Measurements from ENCODE around the gene ITIH4. TPM values are rescaled to one million over a fixed set of nuclear protein-coding genes. Genes with fewer than 3 reads are reported as not detected.

ITIH4 gene
- total and polyA plus RNA-seq, 10 of the 15 experiments (the other 5 are each of a cell fraction or from before 2014, with no cell fraction given) = 0.64 to 4.1 (median 1.3) TPM

DNA sequence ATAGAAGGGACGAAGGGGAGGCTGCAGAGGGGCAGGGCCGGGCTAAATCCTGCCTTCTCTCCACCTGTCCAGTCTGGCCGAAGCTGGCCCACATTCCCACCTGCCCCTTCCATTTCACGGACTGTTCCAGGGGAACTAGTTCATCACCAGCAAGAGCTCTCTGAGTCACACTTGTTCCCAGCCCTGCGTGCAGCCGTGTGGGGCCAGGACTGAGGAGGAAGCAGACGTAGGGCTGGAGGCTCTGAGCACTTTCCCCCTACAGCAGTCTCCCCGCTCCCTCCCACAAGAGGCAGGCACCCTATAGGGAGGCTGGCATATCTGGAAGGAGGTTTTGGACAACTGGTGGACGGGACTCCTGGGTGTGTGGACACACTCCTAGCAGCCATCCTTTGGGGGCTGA, 3.0 kb downstream of the ITIH4 start:
- in situ Hi-C loops (cut with MboI) (no loop called here), intact Hi-C loops (cut with micrococcal nuclease; ENCODE audit: unreplicated experiment) (no loop called here)
- Histone ChIP-seq H2AFZ (ENCODE audit: control insufficient read depth, low read depth, low read length) (no peak overlapping the region), H3K79me2 (ENCODE audit: control insufficient read depth, insufficient read depth, low read length) (no peaks in the 10 kb centered on the region), H3K27ac (ENCODE audit: control insufficient read depth, insufficient read depth) (no peak overlapping the region), H3K36me3 (ENCODE audit: control insufficient read depth in 2 of 2, insufficient read depth in 2 of 2, low read length in 1 of 2) (no peaks in the 10 kb centered on the region; a peak in 1 of 4 replicates), H3K4me1 (ENCODE audit: control insufficient read depth, insufficient read depth, low read length) (no peaks in the 10 kb centered on the region), H3K9ac (ENCODE audit: control insufficient read depth, insufficient read depth, low read length) (no peak overlapping the region), H4K20me1 (ENCODE audit: control insufficient read depth, insufficient read depth) (no peaks in the 10 kb centered on the region), H3K27me3 (replicated peaks in 1 of 2; ENCODE audit: control insufficient read depth in 2 of 2, insufficient read depth in 2 of 2, low read length in 1 of 2) (no peaks in the 10 kb centered on the region), H3K4me2 (ENCODE audit: control insufficient read depth, insufficient read depth) (no peak overlapping the region), H3K4me3 (no peak overlapping the region), H3K9me3 (replicated peaks; ENCODE audit: control insufficient read depth, insufficient read depth, low read length) (no peaks in the 10 kb centered on the region)
- FAIRE-seq = no peak
- ChIA-PET RAD21 (ENCODE audit: unreplicated experiment) (no interaction called here), SMC1A (ENCODE audit: uncharacterized antibody, unreplicated experiment) (no interaction called here), CTCF (no interaction called here), POLR2A (no interaction called here)
- ATAC-seq = no peak; the same call in 2 of the 3 replicates
- no peak for DNase-seq (ENCODE audit: low read depth, low spot score)
- 61% methylated on average over 9 of the region's 9 CpGs for WGBS (ENCODE audit: insufficient coverage, insufficient replicate concordance, low lambda C conversion rate, missing lambda C conversion rate)
- TF ChIP-seq SP1 (IDR thresholded peaks at IDR 0.05; ENCODE audit: low read depth, low read length) (no peak), EGR1 (IDR thresholded peaks at IDR 0.05; ENCODE audit: borderline replicate concordance in 1 of 2, low read depth in 2 of 2, low read length in 2 of 2) (no peak), CEBPB (IDR thresholded peaks at IDR 0.05; ENCODE audit: borderline replicate concordance in 1 of 2, low read depth in 2 of 2, low read length in 2 of 2) (no peak), GABPA (IDR thresholded peaks at IDR 0.05; ENCODE audit: low read depth) (no peak), CHD4 (IDR thresholded peaks at IDR 0.05) (no peak), ZZZ3 (IDR thresholded peaks at IDR 0.05; ENCODE audit: control insufficient read depth, insufficient read length, low read depth) (no peak)
- TF ChIP-seq, protein P1, sequence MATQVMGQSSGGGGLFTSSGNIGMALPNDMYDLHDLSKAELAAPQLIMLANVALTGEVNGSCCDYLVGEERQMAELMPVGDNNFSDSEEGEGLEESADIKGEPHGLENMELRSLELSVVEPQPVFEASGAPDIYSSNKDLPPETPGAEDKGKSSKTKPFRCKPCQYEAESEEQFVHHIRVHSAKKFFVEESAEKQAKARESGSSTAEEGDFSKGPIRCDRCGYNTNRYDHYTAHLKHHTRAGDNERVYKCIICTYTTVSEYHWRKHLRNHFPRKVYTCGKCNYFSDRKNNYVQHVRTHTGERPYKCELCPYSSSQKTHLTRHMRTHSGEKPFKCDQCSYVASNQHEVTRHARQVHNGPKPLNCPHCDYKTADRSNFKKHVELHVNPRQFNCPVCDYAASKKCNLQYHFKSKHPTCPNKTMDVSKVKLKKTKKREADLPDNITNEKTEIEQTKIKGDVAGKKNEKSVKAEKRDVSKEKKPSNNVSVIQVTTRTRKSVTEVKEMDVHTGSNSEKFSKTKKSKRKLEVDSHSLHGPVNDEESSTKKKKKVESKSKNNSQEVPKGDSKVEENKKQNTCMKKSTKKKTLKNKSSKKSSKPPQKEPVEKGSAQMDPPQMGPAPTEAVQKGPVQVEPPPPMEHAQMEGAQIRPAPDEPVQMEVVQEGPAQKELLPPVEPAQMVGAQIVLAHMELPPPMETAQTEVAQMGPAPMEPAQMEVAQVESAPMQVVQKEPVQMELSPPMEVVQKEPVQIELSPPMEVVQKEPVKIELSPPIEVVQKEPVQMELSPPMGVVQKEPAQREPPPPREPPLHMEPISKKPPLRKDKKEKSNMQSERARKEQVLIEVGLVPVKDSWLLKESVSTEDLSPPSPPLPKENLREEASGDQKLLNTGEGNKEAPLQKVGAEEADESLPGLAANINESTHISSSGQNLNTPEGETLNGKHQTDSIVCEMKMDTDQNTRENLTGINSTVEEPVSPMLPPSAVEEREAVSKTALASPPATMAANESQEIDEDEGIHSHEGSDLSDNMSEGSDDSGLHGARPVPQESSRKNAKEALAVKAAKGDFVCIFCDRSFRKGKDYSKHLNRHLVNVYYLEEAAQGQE (IDR thresholded peaks at IDR 0.05; ENCODE audit: low read depth, low read length) = no peak
- BruUV-seq (replicated peaks) = no TSS peak

Data from GM12878 (cell line).